Subcutaneous abdominal adipose tissue (tissue), 5 donors: ENCODE measurements around the gene AGL.
"Not testable (repeated sequence)": the region's sequence is repeated elsewhere in the genome, so short reads cannot be mapped to it uniquely, and the experiment has no call there.

Experiments used
- H3K27ac ChIP-seq: one replicate; pipeline ENCODE4 v1.7.0; 2013; ENCODE audit warnings: low read depth, mild to moderate bottlenecking, inconsistent platforms, low read length, moderate library complexity
- H3K27me3 ChIP-seq, 5 donors: one replicate each; pipeline ENCODE4 v1.7.0; 2013; ENCODE audit warnings: low read length in 5 of 5, inconsistent platforms in 1 of 5; ENCODE audit not compliant: control insufficient read depth in 5 of 5, insufficient read depth in 4 of 5
- H3K36me3 ChIP-seq, 5 donors: one replicate each; pipeline ENCODE4 v1.7.0; 2013; ENCODE audit warnings: low read length in 5 of 5; ENCODE audit not compliant: control insufficient read depth in 5 of 5, insufficient read depth in 5 of 5
- H3K4me1 ChIP-seq, 5 donors: one replicate each; pipeline ENCODE4 v1.7.0; 2013; ENCODE audit warnings: low read length in 5 of 5, mild to moderate bottlenecking in 3 of 5, moderate library complexity in 1 of 5; ENCODE audit not compliant: control insufficient read depth in 5 of 5, insufficient read depth in 5 of 5
- H3K4me3 ChIP-seq, 5 donors: one replicate each; pipeline ENCODE4 v1.7.0; 2013; ENCODE audit warnings: low read length in 5 of 5, low read depth in 1 of 5
- H3K9ac ChIP-seq, 5 donors: one replicate each; pipeline ENCODE4 v1.7.0; 2013; ENCODE audit warnings: low read length in 5 of 5, mild to moderate bottlenecking in 4 of 5, moderate library complexity in 3 of 5
- H3K9me3 ChIP-seq, 5 donors: one replicate each; pipeline ENCODE4 v1.7.0; 2013; ENCODE audit warnings: low read length in 5 of 5; ENCODE audit not compliant: control insufficient read depth in 5 of 5
- donor health status: healthy.
- donor health status: healthy.
- donor health status: healthy.
- donor health status: healthy.
- donor health status: healthy.

The AGL gene

GRCh38 chr1:99969729-99970621 lies 119.8 kb downstream of the AGL start, which contains the start of gene SLC35A3:
Gene SLC35A3, plus strand, starts transcription at chr1:99969996. Its CDS starts 23,559 bp downstream, at chr1:99993555.
- H3K36me3 ChIP-seq, result peaks cover 0 to 3% (median 2%) of the 10 kb centered on the region in 5 donors
- no peaks in the 10 kb centered on the region for H3K9me3 ChIP-seq
- peak within 1 kb of the TSS; percentile 92 to 99 (median 97) for H3K4me3 ChIP-seq
- no peaks in the 10 kb centered on the region for H3K27me3 ChIP-seq
- H3K4me1 ChIP-seq, result peaks cover 0 to 18% (median 16%) of the 10 kb centered on the region in 5 donors
- H3K27ac ChIP-seq, result peak within 1 kb of the TSS; percentile 51
- H3K9ac ChIP-seq, result peak within 1 kb of the TSS; percentile 82 to 93 (median 89)

DNA sequence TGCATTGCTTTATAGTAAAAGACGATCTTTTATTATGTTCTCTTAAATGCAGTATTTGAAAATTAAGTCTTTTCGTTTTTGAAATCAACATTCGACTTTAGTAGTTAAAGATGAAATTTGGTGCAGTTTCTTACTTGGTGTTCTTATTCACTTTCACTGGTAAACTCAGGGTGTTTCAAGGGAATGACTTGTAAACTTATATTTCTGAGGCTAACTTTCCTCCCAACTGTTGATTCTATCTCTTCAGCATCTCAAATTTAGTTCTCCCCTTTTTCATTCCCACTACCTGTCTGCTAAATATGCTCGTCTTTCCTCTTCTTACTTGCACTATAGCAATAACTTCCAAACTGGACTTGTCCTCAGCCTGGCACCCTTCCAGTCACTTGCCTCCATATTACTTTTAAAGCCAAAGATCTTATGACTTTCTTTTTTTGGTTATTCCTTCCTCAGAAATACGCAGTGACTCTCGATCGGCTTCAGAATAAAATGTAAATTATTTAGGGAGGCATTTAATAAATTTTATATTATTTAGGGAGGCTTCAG lies 120.6 kb downstream of the AGL start:
- Histone ChIP-seq H3K36me3 (peaks cover 3 to 10% (median 5%) of the 10 kb centered on the region in 5 donors), H3K4me1 (peaks cover 0 to 18% (median 16%) of the 10 kb centered on the region in 5 donors), H3K27ac (peak overlapping the region; percentile 51), H3K9me3 (no peaks in the 10 kb centered on the region), H3K9ac (peak overlapping the region; percentile 82 to 93 (median 89)), H3K4me3 (peak overlapping the region; percentile 92 to 99 (median 97)), H3K27me3 (no peaks in the 10 kb centered on the region)

- Histone ChIP-seq H3K4me1 (peaks cover 0 to 18% (median 16%) of the 10 kb centered on the region in 5 donors), H3K36me3 (peaks cover 3 to 16% (median 6%) of the 10 kb centered on the region in 5 donors)
- not testable (repeated sequence) for H3K9ac ChIP-seq, H3K27ac ChIP-seq, H3K9me3 ChIP-seq, H3K27me3 ChIP-seq, H3K4me3 ChIP-seq
Observed at GRCh38 chr1:99972066-99972465, 121.9 kb downstream of the AGL start.
